HepG2 (cell line): ENCODE measurements around the gene RAB43. TPM values are rescaled to one million over a fixed set of nuclear protein-coding genes. Genes with fewer than 3 reads are reported as not detected.

Experiments
- ATAC-seq: fragments of 200-7000 bp; cut with Tn5 transposase; 3 replicates; pipeline ENCODE4 v1.9.1; 2020; ENCODE audit warnings: mild to moderate bottlenecking, moderate library complexity
- BruUV-seq: library from RNA; stranded (reverse); fragments of 400-500 nt; replicated peaks from 2 replicates; lab custom pipeline; 2021; lab: Mats Ljungman, UMichigan
- CTCF ChIA-PET: fragments of 300-600 bp; formaldehyde crosslinking; extraction: SDS; loops from one replicate; lab custom pipeline; 2021; ENCODE audit warnings: low total read pairs, inconsistent platforms, low intra/inter-chr PET ratio; lab: Yijun Ruan, JAX
- POLR2A ChIA-PET: fragments of 350-600 bp; sonication (Branson Sonifier 250); formaldehyde crosslinking; loops from one replicate; lab custom pipeline; 2020; ENCODE audit warnings: antibody characterized with exemption, inconsistent platforms; lab: Yijun Ruan, JAX
- DNase-seq: peaks from one replicate; pipeline ENCODE4 v3.0.0-alpha.2; 2015; ENCODE audit warnings: low spot score
- FAIRE-seq: peaks from 3 replicates; lab custom pipeline; 2011; peaks lifted over from hg19 to GRCh38; lab: Jason Lieb, UNC
- H2AFZ ChIP-seq: one replicate; pipeline ENCODE4 v1.6.1; 2011; ENCODE audit warnings: low read length, inconsistent platforms
- H3K27ac ChIP-seq: fragments of 300-600 bp; 3 replicates; pipeline ENCODE4 v1.8.0; 2011; ENCODE audit warnings: mixed run types, mild to moderate bottlenecking, mixed read lengths, low read length, inconsistent platforms; ENCODE audit not compliant: insufficient read depth; ENCODE audit errors: extremely low read length
- H3K27me3 ChIP-seq, 2 experiments: fragments of 200-600 bp in 1 of 2; 2 replicates in 1 of 2; 3 replicates in 1 of 2; pipeline versions ENCODE4 v1.6.0 to v1.8.0; 2011; ENCODE audit warnings: low read length in 2 of 2, mild to moderate bottlenecking in 2 of 2, moderate library complexity in 2 of 2, inconsistent platforms in 1 of 2; ENCODE audit not compliant: insufficient read depth in 2 of 2, control insufficient read depth in 1 of 2
- H3K36me3 ChIP-seq, 2 experiments: fragments of 200-600 bp in 1 of 2; replicated peaks in 1 of 2; 2 replicates in 1 of 2; 3 replicates in 1 of 2; pipeline versions ENCODE4 v1.5.1 to v1.8.0; 2011; ENCODE audit warnings: low read length in 2 of 2, inconsistent platforms in 1 of 2; ENCODE audit not compliant: insufficient read depth in 2 of 2, control insufficient read depth in 1 of 2
- H3K4me1 ChIP-seq: 2 replicates; pipeline ENCODE4 v1.5.1; 2012; ENCODE audit warnings: low read length, inconsistent platforms; ENCODE audit not compliant: insufficient read depth
- H3K4me2 ChIP-seq: 2 replicates; pipeline ENCODE4 v1.6.0; 2011; ENCODE audit warnings: low read depth, low read length, inconsistent platforms
- H3K4me3 ChIP-seq, 3 experiments: fragments of 200-600 bp in 1 of 3; sonication (generic), shearing (Covaris generic) in 1 of 3; replicated peaks in 1 of 3; 2 replicates each; pipeline ENCODE4 v1.5.1; 2011 to 2016; ENCODE audit warnings: low read length in 3 of 3, inconsistent platforms in 2 of 3, low read depth in 2 of 3, mild to moderate bottlenecking in 2 of 3, control low read depth in 1 of 3, mixed read lengths in 1 of 3; ENCODE audit not compliant: insufficient read depth in 1 of 3
- H3K79me2 ChIP-seq: one replicate; pipeline ENCODE4 v1.6.1; 2011; ENCODE audit warnings: low read length, inconsistent platforms; ENCODE audit not compliant: insufficient read depth
- H3K9ac ChIP-seq: 2 replicates; pipeline ENCODE4 v1.6.0; 2011; ENCODE audit warnings: mild to moderate bottlenecking, low read depth, low read length, inconsistent platforms; ENCODE audit not compliant: insufficient read depth
- H3K9me3 ChIP-seq: 2 replicates; pipeline ENCODE4 v1.5.1; 2012; ENCODE audit warnings: mild to moderate bottlenecking, low read length
- H4K20me1 ChIP-seq: 2 replicates; pipeline ENCODE4 v1.6.0; 2011; ENCODE audit warnings: inconsistent platforms, mild to moderate bottlenecking, low read length, moderate library complexity; ENCODE audit not compliant: insufficient read depth
- ASH2L ChIP-seq: fragments of 300-600, 200-600 bp; sonication (generic); IDR thresholded peaks from 2 replicates; pipeline ENCODE4 v1.7.0; 2017; ENCODE audit warnings: low read depth, mild to moderate bottlenecking, moderate library complexity, mixed read lengths, low read length; ENCODE audit not compliant: insufficient read length
- DPF2 ChIP-seq: sonication (generic); formaldehyde crosslinking; IDR thresholded peaks from 2 replicates; pipeline ENCODE4 v1.4.0; 2020; ENCODE audit warnings: mild to moderate bottlenecking, low read depth, missing genetic modification reagents, borderline replicate concordance
- FOXA3 ChIP-seq: IDR thresholded peaks from 2 replicates; pipeline ENCODE4 v1.6.1; 2016; ENCODE audit warnings: missing genetic modification reagents, missing compliant biosample characterization
- HOXA3 ChIP-seq: sonication (generic); formaldehyde crosslinking; IDR thresholded peaks from 2 replicates; pipeline ENCODE4 v1.5.0; 2020; ENCODE audit warnings: missing genetic modification reagents
- KAT8 ChIP-seq: IDR thresholded peaks from 2 replicates; pipeline ENCODE4 v1.6.1; 2016; ENCODE audit warnings: missing genetic modification reagents, missing compliant biosample characterization
- KDM4B ChIP-seq: sonication (generic); formaldehyde crosslinking; IDR thresholded peaks from 2 replicates; pipeline ENCODE4 v1.4.0; 2020; ENCODE audit warnings: missing genetic modification reagents
- KDM5B ChIP-seq: sonication (generic); formaldehyde crosslinking; IDR thresholded peaks from 2 replicates; pipeline ENCODE4 v1.4.0; 2020; ENCODE audit warnings: missing genetic modification reagents, mild to moderate bottlenecking, borderline replicate concordance
- MIXL1 ChIP-seq: IDR thresholded peaks from 2 replicates; pipeline ENCODE4 v1.6.1; 2016
- PITX1 ChIP-seq: sonication (generic); formaldehyde crosslinking; IDR thresholded peaks from 2 replicates; pipeline ENCODE4 v1.5.1; 2020; ENCODE audit warnings: mild to moderate bottlenecking, missing genetic modification reagents
- PPARG ChIP-seq: conservative IDR thresholded peaks from 2 replicates; pipeline ENCODE4 v1.6.1; 2016; ENCODE audit warnings: missing biosample characterization, missing genetic modification reagents
- SP140L ChIP-seq: sonication (generic); formaldehyde crosslinking; IDR thresholded peaks from 2 replicates; pipeline ENCODE4 v1.4.0; 2020; ENCODE audit warnings: missing genetic modification reagents, borderline replicate concordance
- YEATS4 ChIP-seq: sonication (generic); formaldehyde crosslinking; IDR thresholded peaks from 2 replicates; pipeline ENCODE4 v1.4.0; 2020; ENCODE audit warnings: missing genetic modification reagents, borderline replicate concordance
- ZIK1 ChIP-seq: sonication (generic); formaldehyde crosslinking; IDR thresholded peaks from 2 replicates; pipeline ENCODE4 v1.5.0; 2020; ENCODE audit warnings: mild to moderate bottlenecking, low read depth, missing genetic modification reagents, borderline replicate concordance
- ZNF329 ChIP-seq: sonication (generic); formaldehyde crosslinking; IDR thresholded peaks from 2 replicates; pipeline ENCODE4 v1.9.0; 2021; ENCODE audit warnings: low read depth, mild to moderate bottlenecking, missing genetic modification reagents
- ZNF556 ChIP-seq: sonication (generic); formaldehyde crosslinking; IDR thresholded peaks from 2 replicates; pipeline ENCODE4 v1.4.0; 2020; ENCODE audit warnings: mild to moderate bottlenecking, missing genetic modification reagents, borderline replicate concordance
- ZNF607 ChIP-seq: sonication (generic); formaldehyde crosslinking; IDR thresholded peaks from 2 replicates; pipeline ENCODE4 v1.5.1; 2020; ENCODE audit warnings: missing genetic modification reagents, mild to moderate bottlenecking, borderline replicate concordance
- ZNF629 ChIP-seq: sonication (generic); formaldehyde crosslinking; conservative IDR thresholded peaks from 2 replicates; pipeline ENCODE4 v1.5.0; 2020; ENCODE audit warnings: missing genetic modification reagents
- ZNF777 ChIP-seq: sonication (generic); formaldehyde crosslinking; IDR thresholded peaks from 2 replicates; pipeline ENCODE4 v1.4.0; 2020; ENCODE audit warnings: missing genetic modification reagents
- ZNF816 ChIP-seq: sonication (generic); formaldehyde crosslinking; IDR thresholded peaks from 2 replicates; pipeline ENCODE4 v1.8.0; 2022; ENCODE audit warnings: missing genetic modification reagents, mild to moderate bottlenecking, borderline replicate concordance
- WGBS: methylation state at CpG from one replicate; pipeline ENCODE4 v1.1.6; 2017; ENCODE audit warnings: low lambda C conversion rate; 5-methylcytosine and 5-hydroxymethylcytosine counted together
- in situ Hi-C: cut with HindIII; loops from 2 replicates; pipeline ENCODE4 v1.10.0; 2017; ENCODE audit warnings: low pct_unique_long_range_greater_than_20kb; ENCODE audit not compliant: extremely low pct_ligation_motif_present
- intact Hi-C: fragments of 100-400 bp; cut with micrococcal nuclease; formaldehyde crosslinking; loops from one replicate; pipeline ENCODE4 v1.10.0; 2022; ENCODE audit not compliant: unreplicated experiment
- polyA plus RNA-seq, 8 experiments: library from polyadenylated mRNA; depleted of rRNA in 3 of 8; stranded (reverse) in 7 of 8; unstranded in 1 of 8; fragments of >200 nt; fragmentation: Illumina TruSeq in 4 of 8; extraction: Trizol in 4 of 8; gene quantifications; 2 replicates each; pipeline versions ENCODE4 v1.2.1 to v1.2.3, GENCODE V29; 2011 to 2016; ENCODE audit warnings: low read depth in 4 of 8, missing spikeins in 1 of 8, mixed read lengths in 1 of 8; ENCODE audit not compliant: insufficient read depth in 1 of 8
- total RNA-seq, 5 experiments: library from RNA; depleted of rRNA; stranded (reverse); fragments of >200 nt; fragmentation: Illumina TruSeq; extraction: Trizol; gene quantifications; 2 replicates each; pipeline ENCODE4 v1.2.3, GENCODE V29; 2016; ENCODE audit warnings: low read depth in 1 of 5
- TF ChIP-seq, protein P1 (sequence below): sonication (generic); formaldehyde crosslinking; IDR thresholded peaks from 2 replicates; pipeline ENCODE4 v1.4.0; 2020; ENCODE audit warnings: missing genetic modification reagents, borderline replicate concordance

The RAB43 gene
- total and polyA plus RNA-seq, 2 of the 13 experiments (the other 11 are each of a cell fraction or from before 2014, with no cell fraction given) = 11.8 to 18.4 TPM

DNA sequence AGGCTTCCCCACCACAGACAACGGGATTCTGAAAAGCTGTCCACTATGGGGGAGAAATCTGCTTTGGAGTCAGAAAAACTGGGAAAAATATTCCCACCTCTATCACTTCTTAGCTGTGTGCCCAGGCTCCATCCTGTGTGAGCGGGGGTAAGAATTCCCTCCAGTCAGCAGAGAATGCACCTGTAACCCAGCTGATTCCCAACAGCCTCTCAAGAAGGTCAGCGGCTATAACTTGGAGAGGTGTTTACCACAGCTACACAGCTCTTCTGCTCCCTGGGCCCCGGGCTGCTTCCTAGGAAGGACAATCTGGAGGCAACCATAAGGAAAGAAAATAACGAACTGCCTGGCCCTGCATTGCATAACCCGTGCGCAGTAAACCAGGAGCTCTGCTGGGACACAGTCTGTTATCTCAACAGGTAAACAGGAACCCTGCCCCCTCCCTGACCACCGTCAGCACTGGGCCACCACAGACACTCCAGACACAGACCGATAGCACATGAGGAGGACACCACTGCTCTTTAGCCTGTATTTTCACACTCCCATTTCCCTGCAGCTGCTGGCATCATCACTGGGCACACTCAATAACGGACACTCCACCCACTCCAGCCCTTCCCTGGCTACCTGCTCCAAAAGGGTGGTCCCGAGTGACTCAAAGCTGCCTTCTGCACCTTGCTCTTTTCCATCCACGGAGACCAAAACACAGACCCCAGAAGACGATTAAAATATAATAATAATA is 2.1 kb downstream of the RAB43 start:
- intact Hi-C loops = loop anchor here (5.0 kb wide), 3 partner anchors 63 to 128 kb away; partner anchors contain the start of genes CNBP and COPG1
- TF ChIP-seq KAT8 (CRISPR knock-in tag) (peak; percentile 76; the same call in 1 of the 2 replicates), KDM4B (CRISPR knock-in tag) (peak; percentile 88; the same call in 1 of the 2 replicates), PITX1 (peak; percentile 77), ZNF556 (CRISPR knock-in tag) (peak; percentile 55; the same call in 1 of the 2 replicates), MIXL1 (CRISPR knock-in tag) (peak; percentile 90), ZNF329 (CRISPR knock-in tag) (0 out of 2 replicates have a peak, but pooled peaks have one; percentile 7), ZIK1 (peak; percentile 68; the same call in 1 of the 2 replicates), SP140L (peak; percentile 63; the same call in 1 of the 2 replicates), ZNF816 (peak; percentile 91; the same call in 1 of the 2 replicates), ASH2L (peak; percentile 34), HOXA3 (CRISPR knock-in tag) (peak; percentile 91), KDM5B (CRISPR knock-in tag) (peak; percentile 31; the same call in 1 of the 2 replicates), FOXA3 (CRISPR knock-in tag) (peak; percentile 96), PPARG (CRISPR knock-in tag) (peak; percentile 85), ZNF777 (CRISPR knock-in tag) (0 out of 2 replicates have a peak, but pooled peaks have one; percentile 9), ZNF629 (CRISPR knock-in tag) (peak; percentile 43), DPF2 (peak; percentile 81; the same call in 1 of the 2 replicates), ZNF607 (CRISPR knock-in tag) (peak; percentile 79), YEATS4 (peak; percentile 69; the same call in 1 of the 2 replicates)
- TF ChIP-seq, protein P1, sequence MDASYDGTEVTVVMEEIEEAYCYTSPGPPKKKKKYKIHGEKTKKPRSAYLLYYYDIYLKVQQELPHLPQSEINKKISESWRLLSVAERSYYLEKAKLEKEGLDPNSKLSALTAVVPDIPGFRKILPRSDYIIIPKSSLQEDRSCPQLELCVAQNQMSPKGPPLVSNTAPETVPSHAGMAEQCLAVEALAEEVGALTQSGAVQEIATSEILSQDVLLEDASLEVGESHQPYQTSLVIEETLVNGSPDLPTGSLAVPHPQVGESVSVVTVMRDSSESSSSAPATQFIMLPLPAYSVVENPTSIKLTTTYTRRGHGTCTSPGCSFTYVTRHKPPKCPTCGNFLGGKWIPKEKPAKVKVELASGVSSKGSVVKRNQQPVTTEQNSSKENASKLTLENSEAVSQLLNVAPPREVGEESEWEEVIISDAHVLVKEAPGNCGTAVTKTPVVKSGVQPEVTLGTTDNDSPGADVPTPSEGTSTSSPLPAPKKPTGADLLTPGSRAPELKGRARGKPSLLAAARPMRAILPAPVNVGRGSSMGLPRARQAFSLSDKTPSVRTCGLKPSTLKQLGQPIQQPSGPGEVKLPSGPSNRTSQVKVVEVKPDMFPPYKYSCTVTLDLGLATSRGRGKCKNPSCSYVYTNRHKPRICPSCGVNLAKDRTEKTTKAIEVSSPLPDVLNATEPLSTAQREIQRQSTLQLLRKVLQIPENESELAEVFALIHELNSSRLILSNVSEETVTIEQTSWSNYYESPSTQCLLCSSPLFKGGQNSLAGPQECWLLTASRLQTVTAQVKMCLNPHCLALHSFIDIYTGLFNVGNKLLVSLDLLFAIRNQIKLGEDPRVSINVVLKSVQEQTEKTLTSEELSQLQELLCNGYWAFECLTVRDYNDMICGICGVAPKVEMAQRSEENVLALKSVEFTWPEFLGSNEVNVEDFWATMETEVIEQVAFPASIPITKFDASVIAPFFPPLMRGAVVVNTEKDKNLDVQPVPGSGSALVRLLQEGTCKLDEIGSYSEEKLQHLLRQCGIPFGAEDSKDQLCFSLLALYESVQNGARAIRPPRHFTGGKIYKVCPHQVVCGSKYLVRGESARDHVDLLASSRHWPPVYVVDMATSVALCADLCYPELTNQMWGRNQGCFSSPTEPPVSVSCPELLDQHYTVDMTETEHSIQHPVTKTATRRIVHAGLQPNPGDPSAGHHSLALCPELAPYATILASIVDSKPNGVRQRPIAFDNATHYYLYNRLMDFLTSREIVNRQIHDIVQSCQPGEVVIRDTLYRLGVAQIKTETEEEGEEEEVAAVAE (CRISPR knock-in tag) = peak; percentile 77; the same call in 1 of the 2 replicates

More for the DNA sequence above, 2.1 kb downstream of the RAB43 start:
- H3K36me3 ChIP-seq = peaks cover 2 to 13% of the 10 kb centered on the region in 2 experiments; a peak in 2 of 5 replicates
- FAIRE-seq (peak; percentile 93), DNase-seq (peak; percentile 86), ATAC-seq (peak; percentile 56)
- peak overlapping the region; percentile 81 for H3K27ac ChIP-seq
- H3K79me2 ChIP-seq = peaks cover 51% of the 10 kb centered on the region
- no TSS peak for BruUV-seq
- H3K4me1 ChIP-seq = peaks cover 60% of the 10 kb centered on the region
- no peaks in the 10 kb centered on the region for H3K9me3 ChIP-seq
- POLR2A ChIA-PET = interaction anchor here (0.8 to 4.8 kb wide), 12 partner anchors 9 to 439 kb away, joined by 3 to 25 read pairs (median 4); partner anchors contain the start of genes CNBP and COPG1
- peak overlapping the region; percentile 86 for H3K9ac ChIP-seq
- H3K27me3 ChIP-seq = no peaks in the 10 kb centered on the region; a peak in 1 of 5 replicates
- peak overlapping the region; percentile 87 for H3K4me2 ChIP-seq
- WGBS = 2% methylated on average over 13 of the region's 13 CpGs
- peak overlapping the region; percentile 65 to 83 (median 81) for H3K4me3 ChIP-seq
- peaks cover 18% of the 10 kb centered on the region for H4K20me1 ChIP-seq
- in situ Hi-C loops = no loop called here
- CTCF ChIA-PET = no interaction called here
- H2AFZ ChIP-seq = no peak overlapping the region
